A673 (cell line): ENCODE results near the gene TMEM40. TPM values are rescaled to one million over a fixed set of nuclear protein-coding genes. Genes with fewer than 3 reads are reported as not detected.
"Not testable (repeated sequence)": the region's sequence is repeated elsewhere in the genome, so short reads cannot be mapped to it uniquely, and the experiment has no call there.

Experiments
- BruUV-seq: library from RNA; stranded (reverse); fragments of 400-500 nt; replicated peaks from 2 replicates; lab custom pipeline; 2021; lab: Mats Ljungman, UMichigan
- CTCF ChIA-PET: fragments of 300-600 bp; sonication (Branson Sonifier 250); formaldehyde crosslinking; loops from one replicate; lab custom pipeline; 2022; ENCODE audit warnings: antibody characterized with exemption; lab: Charles Lee
- POLR2A ChIA-PET: fragments of 300-600 bp; sonication (Branson Sonifier 250); formaldehyde crosslinking; loops from one replicate; lab custom pipeline; 2022; ENCODE audit warnings: antibody characterized with exemption; ENCODE audit not compliant: low non-redundant PET; lab: Charles Lee
- DNase-seq: peaks from one replicate; pipeline ENCODE4 v3.0.0-alpha.2; 2015; ENCODE audit warnings: low spot score
- H3K27ac ChIP-seq: fragments of 200-600 bp; sonication (generic); 2 replicates; pipeline ENCODE4 v1.5.1; 2016; ENCODE audit warnings: mixed run types, low read depth, mild to moderate bottlenecking, mixed read lengths, antibody characterized with exemption, low read length; ENCODE audit not compliant: poor library complexity, severe bottlenecking
- H3K27me3 ChIP-seq: fragments of 200-600 bp; sonication (generic); replicated peaks from 2 replicates; pipeline ENCODE4 v1.6.1; 2017; ENCODE audit warnings: mixed run types, low read depth, mild to moderate bottlenecking, mixed read lengths, antibody characterized with exemption, low read length; ENCODE audit not compliant: insufficient read depth, poor library complexity
- H3K36me3 ChIP-seq: fragments of 200-600 bp; sonication (generic); 2 replicates; pipeline ENCODE4 v1.6.1; 2016; ENCODE audit warnings: mixed run types, mild to moderate bottlenecking, mixed read lengths, antibody characterized with exemption, low read length; ENCODE audit not compliant: insufficient read depth, poor library complexity, severe bottlenecking
- H3K4me1 ChIP-seq: fragments of 200-600 bp; sonication (generic); 2 replicates; pipeline ENCODE4 v1.6.1; 2017; ENCODE audit warnings: mixed run types, mild to moderate bottlenecking, mixed read lengths, antibody characterized with exemption, low read length; ENCODE audit not compliant: insufficient read depth, poor library complexity, severe bottlenecking
- H3K4me3 ChIP-seq: fragments of 200-600 bp; sonication (generic); 2 replicates; pipeline ENCODE4 v1.5.1; 2016; ENCODE audit warnings: low read depth, mixed run types, mild to moderate bottlenecking, mixed read lengths, low read length; ENCODE audit not compliant: poor library complexity, severe bottlenecking
- H3K9me3 ChIP-seq: fragments of 200-600 bp; sonication (generic); 2 replicates; pipeline ENCODE4 v1.6.1; 2016; ENCODE audit warnings: mixed run types, low read depth, mild to moderate bottlenecking, mixed read lengths, antibody characterized with exemption, low read length; ENCODE audit not compliant: poor library complexity, severe bottlenecking
- EZH2 ChIP-seq: fragments of 200-600 bp; sonication (generic); IDR thresholded peaks from 2 replicates; pipeline ENCODE4 v1.6.1; 2017; ENCODE audit warnings: borderline replicate concordance, low read depth, mild to moderate bottlenecking, mixed read lengths, antibody characterized with exemption, low read length; ENCODE audit not compliant: poor library complexity, severe bottlenecking
- intact Hi-C: fragments of 100-400 bp; cut with micrococcal nuclease; formaldehyde crosslinking; loops from one replicate; pipeline ENCODE4 v1.10.0; 2022; ENCODE audit not compliant: unreplicated experiment
- total RNA-seq: library from RNA; stranded (reverse); gene quantifications from 2 replicates; pipeline ENCODE4 v1.2.3, GENCODE V29; 2021
- TF ChIP-seq, protein P1 (sequence below): fragments of 300-800, 200-600 bp; sonication (generic); conservative IDR thresholded peaks from 2 replicates; pipeline ENCODE4 v1.5.1; 2017; ENCODE audit warnings: low read depth, mild to moderate bottlenecking, antibody characterized with exemption, low read length, moderate library complexity, mixed read lengths

Gene TMEM40
- total RNA-seq, 1 experiment from 2014 or later = not detected

DNA sequence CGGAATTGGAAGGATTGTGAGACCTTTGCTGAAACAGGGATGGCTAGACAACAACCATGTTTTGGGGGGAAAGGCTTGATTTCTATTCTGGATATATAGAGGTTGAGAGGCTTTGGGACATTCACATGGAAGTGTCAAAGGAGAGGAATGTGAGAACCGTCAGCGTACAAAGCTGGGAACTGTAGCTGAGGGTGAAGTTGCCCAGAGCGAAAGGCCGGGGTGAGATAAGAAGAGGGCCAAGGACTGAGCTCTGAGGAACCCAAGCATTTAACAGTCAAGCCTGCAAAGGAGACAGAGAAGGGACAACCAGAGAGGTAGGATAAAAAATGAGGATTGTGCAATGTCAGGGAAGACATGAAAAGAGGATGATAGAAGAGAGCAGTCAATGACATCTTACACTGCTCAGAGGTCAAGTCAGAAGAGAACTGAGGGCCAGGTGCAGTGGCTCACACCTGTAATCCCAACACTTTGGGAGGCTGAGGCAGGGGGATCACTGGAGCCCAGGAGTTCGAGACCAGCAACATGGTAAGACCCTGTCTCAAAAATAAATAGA lies 53.6 kb downstream of the TMEM40 start:
- no peaks in the 10 kb centered on the region for H3K9me3 ChIP-seq
- BruUV-seq = no TSS peak
- no peaks in the 10 kb centered on the region for H3K36me3 ChIP-seq
- no peak overlapping the region for H3K27ac ChIP-seq
- H3K27me3 ChIP-seq = no peaks in the 10 kb centered on the region
- no peaks in the 10 kb centered on the region for H3K4me1 ChIP-seq
- ChIA-PET CTCF (no interaction called here), POLR2A (interaction anchor here (0.5 kb wide), 1 partner anchor 10 kb away, joined by 3 read pairs; no protein-coding TSS in a partner anchor)
- TF ChIP-seq, protein P1, sequence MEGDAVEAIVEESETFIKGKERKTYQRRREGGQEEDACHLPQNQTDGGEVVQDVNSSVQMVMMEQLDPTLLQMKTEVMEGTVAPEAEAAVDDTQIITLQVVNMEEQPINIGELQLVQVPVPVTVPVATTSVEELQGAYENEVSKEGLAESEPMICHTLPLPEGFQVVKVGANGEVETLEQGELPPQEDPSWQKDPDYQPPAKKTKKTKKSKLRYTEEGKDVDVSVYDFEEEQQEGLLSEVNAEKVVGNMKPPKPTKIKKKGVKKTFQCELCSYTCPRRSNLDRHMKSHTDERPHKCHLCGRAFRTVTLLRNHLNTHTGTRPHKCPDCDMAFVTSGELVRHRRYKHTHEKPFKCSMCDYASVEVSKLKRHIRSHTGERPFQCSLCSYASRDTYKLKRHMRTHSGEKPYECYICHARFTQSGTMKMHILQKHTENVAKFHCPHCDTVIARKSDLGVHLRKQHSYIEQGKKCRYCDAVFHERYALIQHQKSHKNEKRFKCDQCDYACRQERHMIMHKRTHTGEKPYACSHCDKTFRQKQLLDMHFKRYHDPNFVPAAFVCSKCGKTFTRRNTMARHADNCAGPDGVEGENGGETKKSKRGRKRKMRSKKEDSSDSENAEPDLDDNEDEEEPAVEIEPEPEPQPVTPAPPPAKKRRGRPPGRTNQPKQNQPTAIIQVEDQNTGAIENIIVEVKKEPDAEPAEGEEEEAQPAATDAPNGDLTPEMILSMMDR = no peak
- no peak for TF ChIP-seq EZH2
- intact Hi-C loops = loop anchor here (10.0 kb wide), 1 partner anchor 189 kb away; no protein-coding TSS in a partner anchor
- no peak overlapping the region for H3K4me3 ChIP-seq
- DNase-seq = no peak

DNA sequence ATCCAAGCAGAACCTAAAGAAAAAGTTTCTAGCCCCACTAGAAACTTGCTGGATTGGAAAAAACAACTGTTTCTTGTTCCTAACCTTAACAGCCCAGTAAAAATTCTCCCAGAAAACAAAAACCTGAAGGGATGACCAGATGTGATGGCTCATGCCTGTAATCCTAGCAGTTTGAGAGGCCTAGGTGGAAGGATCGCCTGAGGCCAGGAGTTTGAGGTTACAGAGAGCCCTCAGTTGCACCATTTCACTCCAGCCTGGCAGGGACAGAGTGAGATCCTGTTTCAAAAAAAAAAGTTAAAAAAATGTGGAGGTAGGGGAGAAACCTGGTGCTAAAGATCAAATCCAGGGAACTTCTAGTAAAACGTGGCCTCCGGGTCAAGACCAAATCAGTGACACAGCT lies 56.6 kb downstream of the TMEM40 start:
- H3K4me1 ChIP-seq = no peaks in the 10 kb centered on the region
- no TSS peak for BruUV-seq
- H3K27me3 ChIP-seq = no peaks in the 10 kb centered on the region
- intact Hi-C loops = loop anchor here (10.0 kb wide), 1 partner anchor 192 kb away; no protein-coding TSS in a partner anchor
- TF ChIP-seq, protein P1 = no peak
- POLR2A ChIA-PET = no interaction called here
- no peaks in the 10 kb centered on the region for H3K36me3 ChIP-seq
- H3K27ac ChIP-seq = no peak overlapping the region
- H3K4me3 ChIP-seq = no peak overlapping the region
- CTCF ChIA-PET = no interaction called here
- no peak for DNase-seq
- no peaks in the 10 kb centered on the region for H3K9me3 ChIP-seq

DNA sequence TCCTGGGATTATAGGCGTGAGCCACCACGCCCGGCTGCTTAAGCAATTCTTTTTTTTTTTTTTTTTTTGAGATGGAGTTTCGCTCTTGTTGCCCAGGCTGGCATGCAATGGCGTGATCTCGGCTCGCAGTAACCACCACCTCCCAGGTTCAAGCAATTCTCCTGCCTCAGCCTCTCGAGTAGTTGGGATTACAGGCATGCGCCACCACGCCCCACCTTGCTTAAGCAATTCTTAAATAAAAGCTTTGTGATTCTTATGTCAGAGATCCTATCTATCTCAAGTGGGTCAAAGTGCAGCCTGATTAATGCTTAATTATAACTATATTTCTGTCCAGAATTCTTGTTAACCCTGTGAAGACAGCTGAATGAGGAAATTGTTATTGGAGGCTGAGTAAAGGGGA lies 57.5 kb downstream of the TMEM40 start:
- H3K36me3 ChIP-seq, DNase-seq, CTCF ChIA-PET, POLR2A ChIA-PET, H3K4me3 ChIP-seq, H3K27ac ChIP-seq, H3K4me1 ChIP-seq, H3K27me3 ChIP-seq, H3K9me3 ChIP-seq, BruUV-seq: not testable (repeated sequence)
- intact Hi-C loops = loop anchor here (10.0 kb wide), 1 partner anchor 193 kb away; no protein-coding TSS in a partner anchor

DNA sequence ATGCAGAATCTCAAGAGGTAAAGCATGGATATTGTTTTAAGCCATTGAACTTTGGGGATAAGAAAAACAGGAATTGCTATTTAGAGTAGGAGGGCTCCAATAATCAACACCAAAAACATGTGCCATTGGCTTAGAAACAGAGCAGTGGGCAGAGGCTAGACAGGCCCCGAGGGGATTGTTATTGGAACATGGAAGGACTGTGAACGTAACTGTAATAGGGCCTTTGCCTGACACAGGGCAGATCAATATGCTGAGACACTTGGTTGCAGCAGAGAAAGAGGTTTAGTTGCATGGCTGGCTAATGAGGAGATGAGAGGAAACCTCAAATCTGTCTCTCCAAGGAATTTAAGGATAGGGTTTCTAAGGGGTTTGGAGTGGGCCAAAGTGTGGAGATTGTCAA lies 58.3 kb downstream of the TMEM40 start:
- intact Hi-C loops = loop anchor here (10.0 kb wide), 1 partner anchor 194 kb away; no protein-coding TSS in a partner anchor

More for the DNA sequence above, 58.3 kb downstream of the TMEM40 start:
- Histone ChIP-seq H3K27ac (no peak overlapping the region), H3K27me3 (no peaks in the 10 kb centered on the region), H3K36me3 (no peaks in the 10 kb centered on the region), H3K4me3 (no peak overlapping the region), H3K9me3 (no peaks in the 10 kb centered on the region), H3K4me1 (no peaks in the 10 kb centered on the region)
- BruUV-seq = no TSS peak
- CTCF ChIA-PET = no interaction called here
- POLR2A ChIA-PET = no interaction called here
- TF ChIP-seq, protein P1 = no peak
- TF ChIP-seq EZH2 = no peak
- no peak for DNase-seq
